HG03432 (cell line): ENCODE measurements around the gene APOB.
A peak's percentile ranks its signal among the peaks of the same experiment; 100 is the strongest.

Experiments
- ATAC-seq: cut with Tn5 transposase; IDR thresholded peaks from one replicate; pipeline ENCODE4 v1.9.1; 2021; ENCODE audit warnings: mild to moderate bottlenecking, moderate library complexity; ENCODE audit not compliant: unreplicated experiment

APOB gene

GRCh38 chr2:21050164-21050563 lies 6.3 kb upstream of the APOB start:
- no peak for ATAC-seq

- ATAC-seq, result no peak
These were observed 3.5 kb upstream of the APOB start for GRCh38 chr2:21047141-21048009.

GRCh38 chr2:21046506-21046905 lies 2.6 kb upstream of the APOB start:
- ATAC-seq, result no peak

- ATAC-seq, result no peak
These were observed 960 bp upstream of the APOB start for GRCh38 chr2:21044694-21045371.

- peak; percentile 79 for ATAC-seq
These were observed 722 bp downstream of the APOB start for GRCh38 chr2:21042958-21043743.

GRCh38 chr2:21042708-21042957 lies 1.2 kb downstream of the APOB start:
- no peak for ATAC-seq

GRCh38 chr2:21041943-21042707 lies 1.7 kb downstream of the APOB start:
- no peak for ATAC-seq

- ATAC-seq, result no peak
These were observed 2.4 kb downstream of the APOB start for GRCh38 chr2:21041462-21041861.

- ATAC-seq, result no peak
These were observed 3.1 kb downstream of the APOB start for GRCh38 chr2:21040468-21041377.

GRCh38 chr2:21039979-21040467 lies 3.9 kb downstream of the APOB start:
- no peak for ATAC-seq

- ATAC-seq, result no peak
These were observed 4.8 kb downstream of the APOB start for GRCh38 chr2:21039080-21039556.

- no peak for ATAC-seq
These were observed 5.3 kb downstream of the APOB start for GRCh38 chr2:21038403-21039073.

- no peak for ATAC-seq
These were observed 6.2 kb downstream of the APOB start for GRCh38 chr2:21037671-21038108.

GRCh38 chr2:21036708-21037670 lies 6.9 kb downstream of the APOB start:
- no peak for ATAC-seq

GRCh38 chr2:21035974-21036707 lies 7.7 kb downstream of the APOB start:
- no peak for ATAC-seq

- no peak for ATAC-seq
These were observed 8.4 kb downstream of the APOB start for GRCh38 chr2:21035282-21035973.

GRCh38 chr2:21034972-21035279 lies 8.9 kb downstream of the APOB start:
- ATAC-seq, result no peak
